T-helper 9 cell (primary cell): Measurements from ENCODE around the gene SLC25A33.
"Not testable (repeated sequence)": the region's sequence is repeated elsewhere in the genome, so short reads cannot be mapped to it uniquely, and the experiment has no call there.

Experiments
- DNase-seq: peaks from one replicate; pipeline ENCODE4 v3.0.0-alpha.2; 2020

The SLC25A33 gene

DNA sequence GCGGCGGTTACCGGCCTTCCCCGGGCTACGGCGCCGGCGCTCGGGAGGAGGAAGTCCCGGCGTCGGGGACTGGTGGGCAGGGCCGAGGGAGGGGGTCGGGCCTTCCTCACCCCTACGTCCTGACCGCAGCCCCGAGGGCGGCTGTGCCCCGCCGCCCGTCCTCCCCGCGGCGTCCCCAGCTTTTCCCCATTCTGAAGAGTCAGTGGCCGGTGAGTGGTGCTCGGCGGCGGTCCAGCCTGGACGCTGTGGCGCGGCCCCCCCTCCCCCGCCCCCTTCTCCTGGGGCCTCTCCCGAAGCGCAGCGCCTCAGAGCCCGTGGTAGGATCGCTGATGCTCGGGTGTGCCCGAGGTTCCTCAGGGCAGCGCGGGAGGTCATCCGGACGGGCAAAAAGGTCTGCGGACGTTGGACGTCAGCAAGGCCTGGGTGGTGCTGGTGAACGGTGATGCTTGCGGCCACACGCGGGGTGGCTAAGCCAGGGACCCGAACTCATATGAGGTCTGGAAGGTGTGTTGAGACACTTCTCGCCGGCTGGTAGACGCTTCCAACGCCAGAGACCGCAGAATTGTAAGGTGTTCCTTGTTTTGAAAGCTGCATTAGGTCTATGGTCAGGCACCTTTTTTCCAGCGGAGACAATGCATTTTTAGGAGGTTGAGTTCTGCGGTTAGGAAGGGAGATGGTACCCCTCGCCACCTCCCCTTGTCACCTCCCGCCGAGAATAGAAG is 725 bp downstream of the SLC25A33 start:
- DNase-seq, result peak; percentile 32

DNA sequence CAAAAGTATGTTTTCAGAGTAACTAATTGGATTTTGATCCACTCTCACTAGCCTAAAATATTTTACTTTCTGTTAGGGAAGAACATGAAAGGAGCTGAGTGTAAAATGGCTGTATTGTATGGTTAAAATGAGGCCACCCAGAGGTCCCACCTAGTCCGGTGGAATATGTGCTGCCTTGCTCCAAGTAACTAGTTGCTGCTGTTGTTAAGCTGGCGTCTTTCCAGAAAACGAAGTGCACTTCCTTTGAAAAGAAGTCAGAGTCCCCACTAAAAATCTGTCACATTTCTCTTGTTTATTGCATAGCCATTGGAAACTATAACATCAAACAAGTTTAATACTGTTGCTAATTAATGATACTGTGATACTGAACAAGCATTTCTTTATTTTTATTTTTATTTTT is 3.2 kb downstream of the SLC25A33 start:
- no peak for DNase-seq

DNA sequence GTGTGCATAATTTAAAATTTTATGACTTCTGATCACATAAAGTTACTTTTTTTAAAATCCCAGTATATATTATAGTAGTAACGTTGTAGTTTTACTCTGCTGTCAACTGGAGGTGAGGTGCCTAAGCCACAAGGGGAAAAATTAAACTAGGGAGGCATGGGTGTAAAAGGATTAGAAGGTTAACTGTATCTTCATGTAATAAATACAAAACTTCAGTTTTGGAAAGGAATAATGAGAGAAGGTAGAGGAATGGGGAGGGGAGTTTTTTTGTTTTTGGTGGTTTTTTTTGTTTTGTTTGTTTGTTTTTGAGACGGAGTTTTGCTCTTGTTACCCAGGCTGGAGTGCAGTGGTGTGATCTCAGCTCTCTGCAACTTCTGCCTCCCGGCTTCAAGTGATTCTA is 5.7 kb downstream of the SLC25A33 start:
- DNase-seq, result no peak

DNA sequence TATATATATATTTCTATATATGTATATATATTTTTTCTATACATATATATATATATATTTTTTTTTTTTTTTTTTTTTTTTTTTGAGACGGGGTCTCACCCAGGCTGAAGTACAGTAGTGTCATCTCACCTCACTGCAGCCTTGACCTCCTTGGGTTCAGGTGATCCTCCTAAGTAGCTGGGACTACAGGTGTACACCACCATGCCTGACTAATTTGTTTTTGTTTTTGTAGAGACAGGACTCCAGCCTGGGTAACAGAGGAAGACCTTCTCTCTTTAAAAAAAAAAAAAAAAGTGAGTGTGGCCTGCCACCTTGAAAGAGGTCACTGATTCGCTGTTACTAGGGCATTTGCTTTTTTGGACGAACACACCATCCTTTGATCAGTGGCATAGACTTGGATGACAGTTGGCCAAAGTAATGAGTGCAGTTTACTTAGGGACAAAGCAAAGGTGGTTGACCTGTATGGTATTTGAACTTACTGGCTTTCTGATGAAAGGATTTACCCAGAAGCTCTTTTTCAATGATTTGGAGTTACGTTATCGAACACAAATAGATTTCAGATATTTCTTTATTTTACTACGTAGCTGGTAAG is 10.8 kb downstream of the SLC25A33 start:
- no peak for DNase-seq

DNA sequence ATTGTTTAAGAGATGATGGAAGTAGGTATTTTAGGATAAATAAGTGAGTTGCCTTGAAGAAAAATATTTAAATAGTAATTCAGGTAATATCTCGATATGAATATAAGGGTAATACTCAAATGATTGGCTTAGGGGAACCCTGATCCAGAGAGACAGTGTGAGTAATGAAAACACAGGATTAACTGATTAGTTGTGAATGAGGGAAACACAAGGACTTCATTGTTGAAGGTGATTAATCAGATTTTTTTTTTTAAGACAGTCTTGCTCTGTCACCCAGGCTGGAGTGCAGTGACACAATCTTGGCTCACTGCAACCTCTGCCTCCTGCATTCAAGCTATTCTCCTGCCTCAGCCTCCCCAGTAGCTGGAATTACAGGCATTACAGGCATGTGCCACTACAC is 12.7 kb downstream of the SLC25A33 start:
- no peak for DNase-seq

DNA sequence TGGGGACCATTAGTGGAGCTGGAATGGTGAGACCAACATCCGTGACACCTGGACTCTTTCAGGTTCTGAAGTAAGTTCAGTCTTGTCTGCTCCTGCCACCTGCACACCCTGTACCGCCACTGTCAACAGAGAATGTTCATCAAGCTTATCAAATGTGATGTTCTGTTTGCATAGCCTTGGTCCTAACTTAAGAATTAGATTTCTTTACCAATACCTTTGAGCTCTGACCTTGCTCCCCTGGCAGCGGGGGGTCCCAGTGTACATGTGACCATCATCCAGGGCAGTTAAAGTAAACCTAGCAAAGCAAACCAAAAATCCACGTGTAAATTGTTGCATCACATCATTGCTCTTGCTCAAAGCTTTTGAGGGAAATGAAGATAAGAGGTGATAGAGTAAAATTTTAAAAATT is 14.5 kb downstream of the SLC25A33 start:
- no peak for DNase-seq

DNA sequence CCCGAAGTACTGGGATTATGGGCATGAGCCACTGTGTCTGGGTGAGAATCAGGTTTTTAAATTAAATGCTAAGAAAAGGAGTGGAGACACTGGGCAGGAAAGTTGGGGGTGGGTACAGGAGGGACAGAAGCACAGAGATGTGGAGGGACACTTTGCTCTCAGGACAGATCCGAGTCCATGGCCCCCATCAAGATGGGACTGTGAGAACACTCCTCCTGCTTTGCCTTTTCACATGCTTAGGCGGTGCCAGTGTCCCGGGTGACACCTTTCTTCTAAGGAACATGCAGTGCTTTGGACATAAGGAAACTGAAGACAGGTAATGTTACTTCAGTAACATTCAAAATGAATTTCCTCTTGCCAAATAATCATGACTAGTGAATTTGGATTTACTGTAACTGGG is 16.7 kb downstream of the SLC25A33 start:
- DNase-seq, result no peak

DNA sequence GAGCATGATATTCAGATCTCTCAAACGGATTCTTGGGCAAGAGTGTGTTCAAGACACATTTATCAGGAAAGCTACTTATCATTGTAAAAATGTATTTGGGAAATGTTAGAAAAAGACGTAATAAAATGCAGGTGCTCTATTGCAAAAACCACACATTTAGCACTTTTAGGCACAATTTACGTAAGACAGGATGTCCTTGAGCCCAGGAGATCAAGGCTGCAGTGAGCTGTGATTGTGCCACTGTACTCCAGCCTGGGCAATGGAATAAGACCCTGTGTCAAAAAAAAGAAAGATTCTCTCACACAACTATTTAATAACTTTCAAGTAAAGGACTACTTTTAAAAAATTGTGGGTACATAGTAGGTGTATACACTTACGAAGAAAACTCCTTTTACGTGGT is 18.4 kb downstream of the SLC25A33 start:
- DNase-seq, result no peak

DNA sequence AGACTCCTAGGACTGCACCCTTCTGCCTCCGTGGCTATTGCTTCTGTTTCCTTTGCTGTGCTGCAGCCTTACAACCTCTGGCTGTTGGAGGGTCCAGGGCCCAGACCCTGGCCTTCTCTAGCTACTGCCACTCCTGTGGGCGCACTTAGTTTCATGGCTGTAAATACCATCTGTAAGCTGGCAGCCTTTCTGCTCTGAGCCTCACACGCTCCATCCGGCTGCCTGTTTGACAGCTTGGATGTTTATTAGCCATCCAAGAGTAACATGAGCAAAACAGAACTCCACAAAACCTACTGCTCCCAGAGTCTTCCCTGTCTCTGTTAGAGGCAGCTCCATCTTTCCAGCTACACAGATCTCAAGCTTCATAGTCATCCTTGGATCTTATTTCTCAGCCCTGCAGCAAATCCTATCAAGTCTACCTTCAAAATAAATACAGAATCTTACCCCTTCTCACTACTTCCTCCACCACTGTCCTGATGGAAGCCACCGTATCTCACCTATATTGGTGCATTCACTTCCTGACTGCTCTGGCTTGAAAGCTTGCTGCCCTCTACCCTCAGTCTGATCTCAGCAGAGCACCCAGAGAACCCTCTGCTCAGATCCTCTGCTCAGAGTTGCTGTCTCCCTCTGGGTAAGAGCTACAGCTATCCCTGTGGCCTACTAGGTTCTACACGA is 19.1 kb downstream of the SLC25A33 start:
- DNase-seq, result no peak

DNA sequence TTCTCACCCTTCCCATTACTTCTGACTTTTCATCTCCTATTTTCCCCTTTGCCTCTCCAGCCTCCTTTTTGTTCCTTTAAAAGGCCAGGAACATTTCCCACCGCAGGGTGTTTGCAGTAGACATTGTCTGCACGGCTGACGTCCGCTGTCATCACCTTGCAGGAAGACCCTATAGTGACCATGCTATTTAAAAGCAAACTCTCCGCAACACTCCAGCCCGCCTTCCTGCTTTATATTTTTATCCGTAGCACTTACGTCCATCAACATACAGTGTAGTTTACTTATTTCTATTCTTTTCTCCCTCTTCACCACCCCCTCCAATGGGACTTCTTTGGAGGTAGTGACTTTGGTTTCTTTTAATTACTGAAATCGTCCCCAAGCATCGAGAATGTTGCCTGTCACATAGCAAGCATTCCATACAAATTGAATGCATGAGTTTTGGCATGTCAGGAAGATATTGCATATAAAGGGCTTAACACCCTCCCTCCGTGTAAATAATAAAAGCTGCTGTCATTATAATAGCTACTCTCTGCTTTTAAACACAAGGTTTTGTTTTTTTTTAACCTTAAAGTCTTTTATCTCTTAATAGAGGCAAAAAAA is 19.8 kb downstream of the SLC25A33 start:
- no peak for DNase-seq

DNA sequence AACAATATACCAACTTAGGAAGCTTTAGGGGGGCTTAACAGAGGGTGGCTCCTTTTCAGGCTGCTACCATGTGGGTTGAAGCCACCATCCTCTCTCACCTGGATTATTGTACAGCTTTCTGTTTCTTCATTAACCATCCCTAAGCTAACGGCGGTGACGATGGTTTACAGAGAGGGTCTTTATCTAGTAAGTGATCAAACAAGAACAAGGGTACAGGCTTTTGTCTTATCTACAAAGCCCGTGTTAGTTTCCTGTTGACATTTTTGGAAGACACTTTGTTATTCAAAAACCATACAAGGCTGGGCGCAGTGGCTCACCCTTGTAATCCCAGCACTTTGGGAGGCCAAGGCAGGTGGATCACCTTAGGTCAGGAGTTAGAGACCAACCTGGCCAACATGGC is 20.4 kb downstream of the SLC25A33 start:
- no peak for DNase-seq

DNA sequence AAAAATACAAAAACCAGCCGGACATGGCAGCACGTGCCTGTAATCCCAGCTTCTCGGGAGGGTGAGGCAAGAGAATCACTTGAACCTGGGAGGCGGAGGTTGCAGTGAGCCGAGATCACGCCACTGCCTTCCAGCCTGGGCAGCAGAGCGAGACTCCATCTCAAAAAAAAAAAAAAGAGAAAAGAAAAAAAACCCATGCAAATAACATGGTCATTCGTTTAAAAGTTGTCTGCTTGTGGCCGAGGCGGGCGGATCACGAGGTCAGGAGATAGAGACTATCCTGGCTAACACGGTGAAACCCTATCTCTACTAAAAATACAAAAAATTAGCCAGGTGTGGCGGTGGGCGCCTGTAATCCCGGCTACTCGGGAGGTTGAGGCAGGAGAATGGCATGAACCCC is 20.8 kb downstream of the SLC25A33 start:
- not testable (repeated sequence) for DNase-seq

DNA sequence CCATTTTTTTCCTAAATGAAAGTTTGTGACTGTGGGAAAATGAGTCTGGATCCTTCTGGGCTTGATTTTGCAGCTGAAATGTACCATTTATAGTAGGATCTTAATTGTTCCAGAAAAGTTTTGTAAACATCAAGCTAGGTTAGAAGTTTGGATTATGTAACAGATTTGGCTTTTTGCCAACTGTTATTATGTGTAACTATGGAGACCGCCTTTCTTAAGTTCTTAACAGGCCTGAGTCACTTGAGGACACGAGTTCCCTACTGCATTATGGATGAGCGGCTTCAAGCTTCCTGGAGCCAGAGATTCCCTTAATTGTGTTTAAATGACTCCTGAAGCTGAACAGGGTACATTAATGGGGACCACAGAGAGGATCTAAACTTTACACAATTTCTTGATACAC is 22.2 kb downstream of the SLC25A33 start:
- no peak for DNase-seq

DNA sequence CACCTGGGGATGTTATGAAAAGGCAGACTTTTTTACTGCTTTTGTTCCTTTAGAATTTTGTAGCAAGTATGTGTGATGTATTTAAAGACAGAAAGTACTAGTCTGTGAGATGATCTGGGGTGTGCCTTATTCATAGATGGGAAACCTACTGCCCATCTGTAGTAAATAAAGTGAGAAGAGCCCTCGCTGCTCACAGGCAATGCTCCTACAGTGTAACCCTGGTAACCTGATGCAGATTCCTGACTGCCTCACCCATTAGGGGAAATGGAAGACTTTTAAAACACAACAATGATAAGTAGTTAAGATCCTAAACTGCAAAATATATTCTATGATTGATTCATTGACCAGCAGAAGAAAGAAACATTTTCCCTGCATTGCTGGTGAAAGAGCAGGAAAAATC is 30.0 kb downstream of the SLC25A33 start:
- no peak for DNase-seq

DNA sequence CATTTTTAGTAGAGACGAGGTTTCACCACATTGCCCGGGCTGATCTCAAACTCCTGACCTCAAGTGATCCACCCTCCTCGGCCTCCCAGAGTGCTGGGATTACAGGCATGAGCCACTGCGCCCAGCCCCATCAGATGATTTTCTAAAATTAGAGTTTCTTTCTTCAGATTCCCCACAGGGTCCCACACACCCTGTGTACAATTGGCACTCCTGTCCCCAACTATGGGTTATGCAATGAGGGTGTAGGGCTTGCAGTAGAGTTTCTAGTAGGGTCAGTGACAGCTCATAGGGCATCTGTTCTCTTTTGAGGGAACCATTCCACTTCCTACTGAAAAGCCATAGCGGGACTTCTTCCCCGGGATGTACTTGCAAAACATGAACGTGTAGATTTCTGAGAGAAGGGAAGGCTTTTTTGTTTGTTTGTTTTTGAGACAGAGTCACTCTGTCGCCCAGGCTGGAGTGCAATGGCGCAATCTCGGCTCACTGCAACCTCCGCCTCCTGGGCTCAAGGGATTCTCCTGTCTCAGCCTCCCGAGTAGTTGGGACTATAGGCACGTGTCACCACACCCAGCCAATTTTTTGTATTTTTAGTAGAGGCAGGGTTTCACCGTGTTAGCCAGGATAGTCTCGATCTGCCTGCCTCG is 31.7 kb downstream of the SLC25A33 start:
- not testable (repeated sequence) for DNase-seq

DNA sequence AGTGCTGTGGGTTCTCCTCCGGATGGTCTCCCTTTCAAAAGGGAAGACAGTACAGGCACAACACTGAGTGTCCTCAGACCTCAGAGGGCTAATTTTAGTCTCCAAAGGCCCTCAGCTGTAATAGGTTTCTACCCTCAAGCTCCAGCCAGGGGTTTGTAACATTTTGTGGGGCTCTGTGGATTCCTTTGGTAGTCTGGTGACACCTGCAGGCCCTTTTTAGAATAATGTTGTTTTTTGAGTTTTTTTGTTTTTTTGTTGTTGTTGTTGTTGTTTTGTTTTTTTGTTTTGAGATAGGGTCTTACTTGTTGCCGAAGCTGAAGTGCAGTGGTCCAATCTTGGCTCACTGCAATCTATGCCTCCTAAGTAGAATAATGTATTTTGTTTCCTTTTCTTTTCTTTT is 34.5 kb downstream of the SLC25A33 start:
- DNase-seq, result no peak

DNA sequence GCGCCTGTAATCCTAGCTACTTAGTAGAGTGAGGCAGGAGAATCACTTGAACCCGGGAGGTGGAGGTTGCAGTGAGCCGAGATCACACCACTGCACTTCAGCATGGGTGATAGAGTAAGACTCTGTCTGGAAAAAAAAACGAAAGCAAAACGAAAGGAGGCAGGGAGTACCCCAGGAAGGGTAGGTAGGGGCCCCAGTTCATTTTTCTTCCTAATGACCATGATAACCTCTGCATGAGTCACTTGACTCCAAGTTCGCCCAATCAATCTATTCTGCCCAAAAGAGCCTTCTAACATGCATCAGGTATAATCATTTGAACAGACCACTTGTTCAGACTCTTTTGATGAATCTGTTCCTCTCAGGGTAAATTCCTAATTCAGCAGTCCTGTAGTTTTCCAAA is 36.2 kb downstream of the SLC25A33 start:
- no peak for DNase-seq

DNA sequence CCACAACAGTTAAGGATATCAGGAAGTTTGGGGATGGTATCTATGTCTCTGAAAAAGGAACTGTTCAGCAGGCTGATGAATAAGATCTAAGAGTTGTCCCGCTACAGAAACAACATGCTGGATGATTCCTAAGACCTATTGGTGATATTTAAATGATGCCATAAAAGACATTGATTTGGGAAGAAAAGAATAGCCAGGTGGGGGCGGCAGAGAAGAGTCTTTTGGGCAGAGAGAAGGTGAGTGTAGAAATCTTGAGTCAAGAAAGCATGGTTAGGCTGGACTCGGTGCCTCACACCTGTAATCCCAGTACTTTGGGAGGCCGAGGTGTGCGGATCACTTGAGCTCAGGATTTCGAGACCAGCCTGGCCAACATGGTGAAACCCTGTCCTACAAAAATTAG is 37.6 kb downstream of the SLC25A33 start:
- DNase-seq, result no peak

DNA sequence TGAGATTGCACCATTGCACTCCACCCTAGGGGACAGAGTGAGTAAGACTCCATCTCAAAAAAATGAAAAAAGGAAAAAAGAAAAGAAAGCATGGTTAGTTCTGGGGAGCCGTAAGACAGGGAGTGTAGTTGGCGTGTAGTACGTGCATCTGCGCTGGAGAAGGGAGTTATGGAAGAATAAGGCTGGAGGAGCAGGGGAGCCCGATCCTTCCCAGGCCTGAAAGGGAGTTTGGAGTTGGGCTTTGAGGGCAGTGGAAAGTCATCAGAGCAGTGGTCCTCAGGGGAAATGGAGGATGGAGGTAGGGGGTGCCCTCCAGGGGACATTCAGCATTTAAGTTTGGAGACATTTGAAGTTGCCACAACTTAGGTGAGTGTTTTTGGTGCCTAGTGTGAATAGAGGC is 38.2 kb downstream of the SLC25A33 start:
- DNase-seq, result no peak

DNA sequence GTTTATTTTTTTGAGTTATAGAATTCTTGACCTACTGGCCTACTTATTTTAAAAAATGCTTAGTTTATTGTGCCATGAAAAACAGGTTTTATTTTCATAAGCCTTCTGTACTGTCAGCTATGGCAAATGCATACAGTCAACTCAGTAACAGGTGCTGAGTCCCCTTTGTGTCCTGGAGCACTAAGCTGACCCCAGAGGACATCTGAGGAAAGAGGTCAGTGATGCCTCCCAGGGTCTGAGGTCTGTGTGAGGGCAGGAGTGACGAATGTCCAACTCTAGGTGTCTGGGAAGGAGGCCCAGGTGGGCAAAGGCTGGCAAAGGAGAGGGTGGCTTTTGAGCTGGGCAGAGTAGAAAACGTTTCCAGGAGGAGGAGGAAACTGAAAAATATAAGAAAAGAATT is 41.7 kb downstream of the SLC25A33 start:
- DNase-seq, result no peak

DNA sequence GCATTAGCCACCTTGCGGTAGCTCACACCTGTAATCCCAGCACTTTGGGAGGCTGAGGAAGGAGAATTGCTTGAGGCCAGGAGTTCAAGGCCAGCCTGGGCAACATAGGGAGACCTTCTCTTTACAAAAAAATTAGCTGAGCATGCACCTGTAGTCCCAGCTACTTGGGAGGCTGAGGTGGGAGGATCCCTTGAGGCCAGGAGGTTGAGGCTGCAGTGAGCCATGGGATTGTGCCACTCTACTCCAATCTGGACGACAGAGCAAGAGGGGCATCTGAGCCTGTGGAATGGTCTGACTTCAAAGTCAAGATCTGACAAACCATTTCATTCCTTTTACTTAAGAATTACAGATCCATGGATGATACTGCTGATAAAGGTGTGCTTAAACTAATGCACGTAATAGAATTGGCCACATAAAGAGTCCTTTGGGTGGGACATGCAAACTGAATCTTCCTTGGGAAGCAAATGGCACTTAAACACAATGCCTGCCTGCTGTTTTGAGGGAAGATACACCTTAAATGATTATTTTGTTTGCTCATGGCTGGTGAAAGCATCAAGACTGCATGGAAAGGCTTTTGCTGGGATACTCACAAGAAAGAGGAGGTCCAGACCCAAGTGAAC is 47.0 kb downstream of the SLC25A33 start:
- no peak for DNase-seq

DNA sequence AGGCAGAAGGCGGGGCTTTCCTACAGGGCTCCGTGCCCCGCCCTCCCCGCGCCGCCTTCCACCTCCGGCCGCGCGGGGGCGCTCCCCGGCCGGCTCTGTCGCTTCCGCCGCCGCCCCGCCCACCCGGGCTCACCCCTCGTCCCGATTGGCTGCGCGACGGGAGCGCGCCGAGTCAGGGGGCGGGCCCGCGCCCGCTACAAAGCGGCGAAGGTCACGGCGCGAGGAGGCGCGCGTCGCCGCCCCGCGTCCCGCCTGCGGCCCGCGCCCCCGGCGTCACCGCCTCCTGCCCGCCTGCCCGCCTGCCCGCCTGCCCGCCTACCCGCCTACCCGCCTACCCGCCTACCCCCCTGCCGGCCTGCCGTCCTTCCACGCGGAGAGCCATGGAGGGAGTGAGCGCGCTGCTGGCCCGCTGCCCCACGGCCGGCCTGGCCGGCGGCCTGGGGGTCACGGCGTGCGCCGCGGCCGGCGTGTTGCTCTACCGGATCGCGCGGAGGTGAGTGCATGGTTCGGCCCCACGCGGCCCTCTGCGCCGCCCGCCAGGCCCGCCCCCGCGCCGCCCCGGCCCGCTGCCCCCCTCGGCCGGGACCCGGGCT is 49.4 kb downstream of the SLC25A33 start, which contains the start of gene TMEM201:
Gene TMEM201 (plus strand): TSS at position 361 of the 593 bp plus-strand sequence. CDS start 20 bp downstream, at position 381.
- peak; percentile 92 for DNase-seq
